ENCODE results near the gene GPR39. TPM values are rescaled to one million over a fixed set of nuclear protein-coding genes. Genes with fewer than 3 reads are reported as not detected.

GPR39 gene
- total and polyA plus RNA-seq, 10 donors: 0.05 TPM; not detected in 9

DNA sequence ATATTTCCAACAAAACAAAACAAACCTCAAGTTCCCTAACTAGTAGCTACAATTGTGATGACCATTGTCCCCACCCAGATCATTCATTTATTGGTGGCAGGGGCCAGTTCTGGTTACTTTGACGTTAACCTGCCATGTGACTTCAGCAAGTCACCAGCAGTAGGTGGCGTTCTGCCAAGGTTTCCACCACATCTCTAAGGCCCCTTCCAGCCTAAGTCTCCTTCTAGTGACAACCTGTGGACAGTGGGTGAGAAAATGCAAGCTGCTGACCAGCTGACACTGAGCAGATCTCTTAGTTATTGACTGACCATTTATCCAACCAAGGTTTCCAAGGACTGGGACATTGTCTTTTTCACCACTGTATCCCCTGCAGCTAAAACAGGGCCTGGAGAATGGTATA lies 98.4 kb downstream of the GPR39 start:
- no peaks in the 10 kb centered on the region for H3K4me1 ChIP-seq
- no peaks in the 10 kb centered on the region for H3K27me3 ChIP-seq (replicated peaks in 1 of 7)
- TF ChIP-seq POLR2A (IDR thresholded peaks at IDR 0.05): no peak
- TF ChIP-seq, protein P1, sequence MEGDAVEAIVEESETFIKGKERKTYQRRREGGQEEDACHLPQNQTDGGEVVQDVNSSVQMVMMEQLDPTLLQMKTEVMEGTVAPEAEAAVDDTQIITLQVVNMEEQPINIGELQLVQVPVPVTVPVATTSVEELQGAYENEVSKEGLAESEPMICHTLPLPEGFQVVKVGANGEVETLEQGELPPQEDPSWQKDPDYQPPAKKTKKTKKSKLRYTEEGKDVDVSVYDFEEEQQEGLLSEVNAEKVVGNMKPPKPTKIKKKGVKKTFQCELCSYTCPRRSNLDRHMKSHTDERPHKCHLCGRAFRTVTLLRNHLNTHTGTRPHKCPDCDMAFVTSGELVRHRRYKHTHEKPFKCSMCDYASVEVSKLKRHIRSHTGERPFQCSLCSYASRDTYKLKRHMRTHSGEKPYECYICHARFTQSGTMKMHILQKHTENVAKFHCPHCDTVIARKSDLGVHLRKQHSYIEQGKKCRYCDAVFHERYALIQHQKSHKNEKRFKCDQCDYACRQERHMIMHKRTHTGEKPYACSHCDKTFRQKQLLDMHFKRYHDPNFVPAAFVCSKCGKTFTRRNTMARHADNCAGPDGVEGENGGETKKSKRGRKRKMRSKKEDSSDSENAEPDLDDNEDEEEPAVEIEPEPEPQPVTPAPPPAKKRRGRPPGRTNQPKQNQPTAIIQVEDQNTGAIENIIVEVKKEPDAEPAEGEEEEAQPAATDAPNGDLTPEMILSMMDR (IDR thresholded peaks at IDR 0.05 in 8 of 11, conservative IDR thresholded peaks at IDR 0.05 in 3 of 11): no peak
- no peak overlapping the region for H3K27ac ChIP-seq
- DNase-seq: no peak
- no peak overlapping the region for H3K4me3 ChIP-seq
- H3K9me3 ChIP-seq: peaks cover 0 to 5% (median 0%) of the 10 kb centered on the region in 8 donors
- WGBS, 5 donors: 23 to 50% (median 38%) methylated on average over 2 of the region's 2 CpGs
- intact Hi-C loops (cut with DNase I; ENCODE audit: low total_unique reads): no loop called here
- no peaks in the 10 kb centered on the region for H3K36me3 ChIP-seq

DNA sequence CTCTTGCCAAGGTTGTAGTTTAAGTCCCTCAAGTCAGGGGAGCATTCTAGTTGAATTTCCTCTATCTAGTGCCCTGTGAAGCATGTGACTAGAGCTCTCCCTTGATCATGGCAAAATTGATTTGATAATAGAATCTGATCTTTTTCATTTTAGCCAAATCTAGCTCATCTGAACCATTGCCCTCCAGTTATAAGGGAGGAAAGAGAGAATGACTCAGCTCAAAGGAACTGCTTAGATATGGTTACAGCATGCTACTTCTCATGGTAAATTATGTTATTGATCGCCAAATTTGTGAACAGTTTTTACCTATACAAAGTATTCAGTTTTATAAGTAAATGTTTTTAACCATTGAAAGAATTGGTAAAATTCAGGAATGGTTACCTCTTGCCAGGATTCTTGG lies 100.8 kb downstream of the GPR39 start:
- Histone ChIP-seq H3K27me3 (replicated peaks in 1 of 7) (no peaks in the 10 kb centered on the region), H3K36me3 (no peaks in the 10 kb centered on the region), H3K4me3 (no peak overlapping the region), H3K4me1 (no peaks in the 10 kb centered on the region), H3K27ac (no peak overlapping the region), H3K9me3 (no peaks in the 10 kb centered on the region)
- intact Hi-C loops (cut with DNase I; ENCODE audit: low total_unique reads): no loop called here
- TF ChIP-seq, protein P1 (IDR thresholded peaks at IDR 0.05 in 8 of 11, conservative IDR thresholded peaks at IDR 0.05 in 3 of 11): no peak
- TF ChIP-seq POLR2A (IDR thresholded peaks at IDR 0.05) (no peak), POLR2AphosphoS5 (IDR thresholded peaks at IDR 0.05) (no peak)
- no peak for DNase-seq
- WGBS, 5 donors: 84 to 100% (median 92%) methylated on average over 1 of the region's 1 CpG

DNA sequence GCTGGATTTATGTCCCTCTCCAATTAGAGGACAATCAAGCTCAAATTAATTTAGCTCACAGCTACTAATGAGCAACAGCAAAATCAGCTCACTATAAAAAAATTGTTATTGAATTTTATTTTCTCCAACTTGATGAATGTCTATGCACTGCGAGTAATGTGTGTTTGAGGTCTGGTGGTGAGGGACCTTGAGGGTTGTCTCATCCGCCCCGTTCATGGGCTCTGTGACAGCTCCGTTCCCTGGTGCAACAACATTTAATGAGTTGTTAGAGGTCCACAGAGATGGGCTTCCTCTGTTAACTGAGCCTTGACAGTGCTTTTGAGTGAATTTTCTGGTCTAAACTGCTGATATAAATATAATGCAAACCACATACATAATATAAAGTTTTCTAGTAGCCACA lies 101.7 kb downstream of the GPR39 start:
- no peaks in the 10 kb centered on the region for H3K27me3 ChIP-seq (replicated peaks in 1 of 7)
- DNase-seq: no peak
- H3K9me3 ChIP-seq: no peaks in the 10 kb centered on the region
- H3K36me3 ChIP-seq: no peaks in the 10 kb centered on the region
- H3K4me1 ChIP-seq: no peaks in the 10 kb centered on the region
- WGBS, 5 donors: 80 to 92% (median 82%) methylated on average over 4 of the region's 4 CpGs
- H3K27ac ChIP-seq: no peak overlapping the region
- intact Hi-C loops (cut with DNase I; ENCODE audit: low total_unique reads): no loop called here
- TF ChIP-seq, protein P1 (IDR thresholded peaks at IDR 0.05 in 8 of 11, conservative IDR thresholded peaks at IDR 0.05 in 3 of 11): no peak
- TF ChIP-seq POLR2AphosphoS5 (IDR thresholded peaks at IDR 0.05) (no peak), POLR2A (IDR thresholded peaks at IDR 0.05) (no peak)
- no peak overlapping the region for H3K4me3 ChIP-seq

DNA sequence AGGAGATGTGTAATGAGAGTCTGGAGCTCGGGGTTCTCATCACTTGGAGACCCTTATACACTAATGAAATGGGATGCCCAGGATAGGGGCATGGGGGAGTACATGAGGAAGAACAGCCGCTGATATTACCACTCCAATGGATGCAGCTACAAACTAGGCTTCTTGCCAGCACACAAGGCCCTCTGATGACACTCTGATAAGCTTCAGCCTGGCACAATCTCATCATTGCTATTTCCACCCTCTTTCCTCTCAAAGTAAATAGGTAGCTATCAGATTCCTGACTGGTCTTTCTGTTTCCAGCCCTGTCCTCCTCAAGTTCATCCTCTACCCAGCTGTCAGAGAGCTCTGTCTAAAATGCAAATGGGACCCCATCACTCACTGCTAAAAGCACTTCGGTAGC lies 103.0 kb downstream of the GPR39 start:
- H3K4me3 ChIP-seq: no peak overlapping the region
- H3K27ac ChIP-seq: no peak overlapping the region
- no peaks in the 10 kb centered on the region for H3K27me3 ChIP-seq (replicated peaks in 1 of 7)
- no peaks in the 10 kb centered on the region for H3K36me3 ChIP-seq
- WGBS, 5 donors: 47 to 65% (median 54%) methylated on average over 3 of the region's 3 CpGs
- intact Hi-C loops (cut with DNase I; ENCODE audit: low total_unique reads): no loop called here
- TF ChIP-seq, protein P1 (IDR thresholded peaks at IDR 0.05 in 8 of 11, conservative IDR thresholded peaks at IDR 0.05 in 3 of 11): no peak
- TF ChIP-seq POLR2AphosphoS5 (IDR thresholded peaks at IDR 0.05) (no peak), POLR2A (IDR thresholded peaks at IDR 0.05) (no peak)
- DNase-seq: no peak
- H3K9me3 ChIP-seq: no peaks in the 10 kb centered on the region
- H3K4me1 ChIP-seq: no peaks in the 10 kb centered on the region

Measured in spleen (tissue), 11 donors.